ENCODE measurements around the gene PRELID1. TPM values are rescaled to one million over a fixed set of nuclear protein-coding genes. Genes with fewer than 3 reads are reported as not detected.

PRELID1 gene
- total RNA-seq, 4 donors from 2014 or later, result 52.1 to 192 (median 142) TPM

DNA sequence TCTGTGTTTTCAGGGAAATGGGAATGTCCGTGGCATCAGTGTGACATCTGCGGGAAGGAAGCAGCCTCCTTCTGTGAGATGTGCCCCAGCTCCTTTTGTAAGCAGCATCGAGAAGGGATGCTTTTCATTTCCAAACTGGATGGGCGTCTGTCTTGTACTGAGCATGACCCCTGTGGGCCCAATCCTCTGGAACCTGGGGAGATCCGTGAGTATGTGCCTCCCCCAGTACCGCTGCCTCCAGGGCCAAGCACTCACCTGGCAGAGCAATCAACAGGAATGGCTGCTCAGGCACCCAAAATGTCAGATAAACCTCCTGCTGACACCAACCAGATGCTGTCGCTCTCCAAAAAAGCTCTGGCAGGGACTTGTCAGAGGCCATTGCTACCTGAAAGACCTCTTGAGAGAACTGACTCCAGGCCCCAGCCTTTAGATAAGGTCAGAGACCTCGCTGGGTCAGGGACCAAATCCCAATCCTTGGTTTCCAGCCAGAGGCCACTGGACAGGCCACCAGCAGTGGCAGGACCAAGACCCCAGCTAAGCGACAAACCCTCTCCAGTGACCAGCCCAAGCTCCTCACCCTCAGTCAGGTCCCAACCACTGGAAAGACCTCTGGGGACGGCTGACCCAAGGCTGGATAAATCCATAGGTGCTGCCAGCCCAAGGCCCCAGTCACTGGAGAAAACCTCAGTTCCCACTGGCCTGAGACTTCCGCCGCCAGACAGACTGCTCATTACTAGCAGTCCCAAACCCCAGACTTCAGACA lies 9.6 kb upstream of the PRELID1 start:
- Histone ChIP-seq H3K27me3 (no peaks in the 10 kb centered on the region), H3K36me3 (peaks cover 0 to 54% (median 21%) of the 10 kb centered on the region in 4 donors), H3K4me3 (no peak overlapping the region), H3K9me3 (no peaks in the 10 kb centered on the region), H3K4me1 (peaks cover 4 to 22% (median 9%) of the 10 kb centered on the region in 4 donors), H3K27ac (no peak overlapping the region)
- TF ChIP-seq POLR2A (IDR thresholded peaks at IDR 0.05), result no peak
- WGBS, 2 donors (ENCODE audit: low coverage in 1 of 2), result 92 to 93% methylated on average over 4 to 9 of the region's 12 CpGs
- intact Hi-C loops (cut with DNase I; ENCODE audit: low total_unique reads) (no loop called here), in situ Hi-C loops (cut with MboI; ENCODE audit: low pct_ligation_motif_present in 1 of 4, low pct_unique_long_range_greater_than_20kb in 1 of 4, low sequenced_read_pairs in 3 of 4) (loop anchor here in 2 of 4 donors (25.0 kb wide), 2 partner anchors 157 to 182 kb away; partner anchors contain the start of gene NSD1 (in 1 of the 2))
- no peak for DNase-seq

- H3K4me3 ChIP-seq, result no peak overlapping the region
- 95% methylated on average over 3 of the region's 3 CpGs; no CpG with 5 or more reads in 1 of the 2 donors for WGBS, 2 donors (ENCODE audit: low coverage in 1 of 2)
- H3K27me3 ChIP-seq, result no peaks in the 10 kb centered on the region
- H3K36me3 ChIP-seq, result peaks cover 0 to 48% (median 21%) of the 10 kb centered on the region in 4 donors
- H3K9me3 ChIP-seq, result no peaks in the 10 kb centered on the region
- TF ChIP-seq CTCF (IDR thresholded peaks at IDR 0.05) (no peak), EP300 (IDR thresholded peaks at IDR 0.05; ENCODE audit: low read depth) (no peak), POLR2AphosphoS5 (IDR thresholded peaks at IDR 0.05) (no peak), POLR2A (IDR thresholded peaks at IDR 0.05) (no peak)
- in situ Hi-C loops (cut with MboI; ENCODE audit: low pct_ligation_motif_present in 1 of 4, low pct_unique_long_range_greater_than_20kb in 1 of 4, low sequenced_read_pairs in 3 of 4), result loop anchor here in 2 of 4 donors (25.0 kb wide), 2 partner anchors 157 to 182 kb away; partner anchors contain the start of gene NSD1 (in 1 of the 2)
- no peak for DNase-seq
- H3K4me1 ChIP-seq, result peaks cover 6 to 28% (median 12%) of the 10 kb centered on the region in 4 donors
- intact Hi-C loops (cut with DNase I; ENCODE audit: low total_unique reads), result no loop called here
- H3K27ac ChIP-seq, result no peak overlapping the region
These were observed 9.0 kb upstream of the PRELID1 start for GRCh38 chr5:177294632-177295031.

DNA sequence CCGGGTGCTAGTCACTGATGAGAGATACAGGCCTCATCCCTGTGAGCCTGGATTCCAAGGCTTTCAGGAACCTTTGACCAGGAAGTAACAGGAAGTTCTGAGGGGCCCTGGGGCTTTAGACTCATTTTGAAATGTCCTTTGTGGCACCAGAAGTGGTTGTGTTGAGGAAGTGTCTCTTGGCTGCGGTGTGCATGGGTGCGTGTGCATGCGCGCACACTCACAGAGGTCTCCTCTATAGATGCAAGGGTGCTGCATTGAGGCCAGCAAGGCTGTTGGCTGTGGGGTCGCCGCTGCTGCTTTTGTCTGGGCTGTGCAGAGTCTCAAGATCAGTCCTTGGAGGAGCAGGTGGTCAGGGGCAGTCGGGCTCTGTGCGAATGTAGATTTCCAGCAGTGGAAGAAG lies 7.7 kb upstream of the PRELID1 start:
- Histone ChIP-seq H3K27me3 (no peaks in the 10 kb centered on the region), H3K4me3 (no peak overlapping the region), H3K36me3 (peaks cover 0 to 41% (median 18%) of the 10 kb centered on the region in 4 donors), H3K9me3 (no peaks in the 10 kb centered on the region), H3K4me1 (peaks cover 18 to 41% (median 25%) of the 10 kb centered on the region in 4 donors), H3K27ac (peak overlapping the region in 1 of 4 donors; percentile 55)
- in situ Hi-C loops (cut with MboI; ENCODE audit: low pct_ligation_motif_present in 1 of 4, low pct_unique_long_range_greater_than_20kb in 1 of 4, low sequenced_read_pairs in 3 of 4), result loop anchor here in 2 of 4 donors (25.0 kb wide), 2 partner anchors 159 to 184 kb away; partner anchors contain the start of gene NSD1 (in 1 of the 2)
- intact Hi-C loops (cut with DNase I; ENCODE audit: low total_unique reads), result no loop called here
- WGBS, 2 donors (ENCODE audit: low coverage in 1 of 2), result 83 to 100% methylated on average over 1 to 9 of the region's 9 CpGs
- no peak for DNase-seq
- no peak for TF ChIP-seq POLR2AphosphoS5 (IDR thresholded peaks at IDR 0.05)
- no peak for TF ChIP-seq POLR2A (IDR thresholded peaks at IDR 0.05)
- TF ChIP-seq CTCF (IDR thresholded peaks at IDR 0.05), result no peak
- TF ChIP-seq EP300 (IDR thresholded peaks at IDR 0.05; ENCODE audit: low read depth), result no peak

DNA sequence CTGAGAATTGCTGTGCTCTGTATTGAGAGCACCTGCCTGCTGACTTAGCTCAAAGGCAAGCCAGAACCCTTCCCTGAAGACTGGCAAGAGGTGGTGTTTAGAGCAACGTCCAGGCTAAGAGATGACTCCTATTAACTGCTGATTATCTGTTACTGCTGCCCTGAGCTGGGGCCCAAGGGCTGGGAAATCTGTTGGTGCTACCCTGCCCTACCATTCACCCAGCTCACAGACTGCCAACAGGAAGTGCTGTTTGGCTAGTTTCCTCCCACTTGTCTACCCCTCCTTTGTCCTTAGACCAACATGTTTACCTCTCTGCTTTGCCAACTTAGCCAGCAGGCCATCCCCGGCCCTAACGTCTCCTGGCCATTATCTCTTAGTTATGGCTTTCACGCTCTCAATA lies 7.0 kb upstream of the PRELID1 start:
- intact Hi-C loops (cut with DNase I; ENCODE audit: low total_unique reads), result no loop called here
- peak overlapping the region in 1 of 4 donors; percentile 55 for H3K27ac ChIP-seq

More for the DNA sequence above, 7.0 kb upstream of the PRELID1 start:
- no peak for DNase-seq
- 31 to 52% methylated on average over 3 to 4 of the region's 4 CpGs for whole genome bisulfite sequencing, 2 donors (ENCODE audit: low coverage in 1 of 2)
- TF ChIP-seq CTCF (IDR thresholded peaks at IDR 0.05) (no peak), POLR2AphosphoS5 (IDR thresholded peaks at IDR 0.05) (no peak), EP300 (IDR thresholded peaks at IDR 0.05; ENCODE audit: low read depth) (no peak), POLR2A (IDR thresholded peaks at IDR 0.05) (no peak)
- in situ Hi-C loops (cut with MboI; ENCODE audit: low pct_ligation_motif_present in 1 of 4, low pct_unique_long_range_greater_than_20kb in 1 of 4, low sequenced_read_pairs in 3 of 4), result loop anchor here in 2 of 4 donors (25.0 kb wide), 2 partner anchors 159 to 184 kb away; partner anchors contain the start of gene NSD1 (in 1 of the 2)
- H3K36me3 ChIP-seq, result peaks cover 0 to 36% (median 18%) of the 10 kb centered on the region in 4 donors
- no peaks in the 10 kb centered on the region for H3K27me3 ChIP-seq
- no peak overlapping the region for H3K4me3 ChIP-seq
- no peaks in the 10 kb centered on the region for H3K9me3 ChIP-seq
- H3K4me1 ChIP-seq, result peaks cover 25 to 48% (median 31%) of the 10 kb centered on the region in 4 donors

Data from transverse colon (tissue), 4 donors.